ENCODE results near the gene TMEM164.

Gene TMEM164

DNA sequence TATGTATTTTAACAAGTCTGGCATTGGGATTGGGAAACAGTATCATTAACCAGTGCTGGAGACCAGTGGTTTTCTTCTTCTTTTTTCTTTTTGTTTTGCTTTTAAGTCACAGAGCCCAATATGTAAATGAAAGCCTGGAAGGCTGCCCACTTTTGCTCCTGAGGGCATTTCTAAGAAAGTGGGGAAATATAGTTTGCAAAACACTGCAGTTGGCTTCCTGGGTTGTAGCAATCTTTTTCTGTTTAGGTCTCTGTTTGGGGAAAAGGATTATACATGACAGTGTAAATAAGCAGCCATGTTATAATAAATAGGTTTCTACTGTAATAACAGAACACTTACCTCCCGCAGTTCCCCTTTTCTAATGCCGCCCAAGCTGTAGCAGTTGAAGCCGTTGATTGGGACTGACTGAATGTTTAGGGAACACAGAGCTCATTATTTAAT lies 105.5 kb downstream of the TMEM164 start:
- Mint-ChIP-seq H3K27ac (peak overlapping the region; percentile 21), H3K4me3 (no peak overlapping the region), H3K9me3 (no peaks in the 10 kb centered on the region), H3K36me3 (ENCODE audit: low read depth) (peaks cover 10% of the 10 kb centered on the region), H3K27me3 (ENCODE audit: low read depth, poor library complexity) (no peaks in the 10 kb centered on the region), H3K4me1 (peaks cover 21% of the 10 kb centered on the region)
- TF ChIP-seq CTCF (IDR thresholded peaks at IDR 0.05), result no peak
- no peak for DNase-seq

- Mint-ChIP-seq H3K36me3 (ENCODE audit: low read depth) (peaks cover 7% of the 10 kb centered on the region), H3K9me3 (no peaks in the 10 kb centered on the region), H3K4me1 (peaks cover 15% of the 10 kb centered on the region), H3K4me3 (no peak overlapping the region), H3K27me3 (ENCODE audit: low read depth, poor library complexity) (no peaks in the 10 kb centered on the region), H3K27ac (no peak overlapping the region)
- no peak for TF ChIP-seq CTCF (IDR thresholded peaks at IDR 0.05)
- no peak for DNase-seq
Measured at GRCh38 chrX:110114260-110114776, 111.4 kb downstream of the TMEM164 start.

- Mint-ChIP-seq H3K9me3 (no peaks in the 10 kb centered on the region), H3K36me3 (ENCODE audit: low read depth) (peaks cover 15% of the 10 kb centered on the region), H3K27me3 (ENCODE audit: low read depth, poor library complexity) (no peaks in the 10 kb centered on the region), H3K27ac (peak overlapping the region; percentile 33), H3K4me1 (peaks cover 10% of the 10 kb centered on the region), H3K4me3 (no peak overlapping the region)
- DNase-seq, result no peak
- no peak for TF ChIP-seq CTCF (IDR thresholded peaks at IDR 0.05)
Measured at GRCh38 chrX:110116066-110116980, 113.4 kb downstream of the TMEM164 start.

GRCh38 chrX:110118530-110118929 lies 115.6 kb downstream of the TMEM164 start:
- no peaks in the 10 kb centered on the region for H3K27me3 Mint-ChIP-seq (ENCODE audit: low read depth, poor library complexity)
- H3K4me1 Mint-ChIP-seq, result peaks cover 9% of the 10 kb centered on the region
- no peak for DNase-seq
- TF ChIP-seq CTCF (IDR thresholded peaks at IDR 0.05), result no peak
- H3K9me3 Mint-ChIP-seq, result no peaks in the 10 kb centered on the region
- no peak overlapping the region for H3K27ac Mint-ChIP-seq
- H3K4me3 Mint-ChIP-seq, result no peak overlapping the region
- H3K36me3 Mint-ChIP-seq (ENCODE audit: low read depth), result peaks cover 24% of the 10 kb centered on the region

GRCh38 chrX:110119480-110119879 lies 116.6 kb downstream of the TMEM164 start:
- Mint-ChIP-seq H3K4me3 (no peak overlapping the region), H3K36me3 (ENCODE audit: low read depth) (peaks cover 24% of the 10 kb centered on the region)

More at GRCh38 chrX:110119480-110119879, 116.6 kb downstream of the TMEM164 start:
- DNase-seq, result no peak
- no peaks in the 10 kb centered on the region for H3K27me3 Mint-ChIP-seq (ENCODE audit: low read depth, poor library complexity)
- H3K27ac Mint-ChIP-seq, result no peak overlapping the region
- H3K4me1 Mint-ChIP-seq, result peaks cover 17% of the 10 kb centered on the region
- no peak for TF ChIP-seq CTCF (IDR thresholded peaks at IDR 0.05)
- no peaks in the 10 kb centered on the region for H3K9me3 Mint-ChIP-seq

Measured in nephron progenitor cell (in vitro differentiated cells).